ENCODE measurements around the gene STOML2.
A peak's percentile ranks its signal among the peaks of the same experiment; 100 is the strongest.

DNA sequence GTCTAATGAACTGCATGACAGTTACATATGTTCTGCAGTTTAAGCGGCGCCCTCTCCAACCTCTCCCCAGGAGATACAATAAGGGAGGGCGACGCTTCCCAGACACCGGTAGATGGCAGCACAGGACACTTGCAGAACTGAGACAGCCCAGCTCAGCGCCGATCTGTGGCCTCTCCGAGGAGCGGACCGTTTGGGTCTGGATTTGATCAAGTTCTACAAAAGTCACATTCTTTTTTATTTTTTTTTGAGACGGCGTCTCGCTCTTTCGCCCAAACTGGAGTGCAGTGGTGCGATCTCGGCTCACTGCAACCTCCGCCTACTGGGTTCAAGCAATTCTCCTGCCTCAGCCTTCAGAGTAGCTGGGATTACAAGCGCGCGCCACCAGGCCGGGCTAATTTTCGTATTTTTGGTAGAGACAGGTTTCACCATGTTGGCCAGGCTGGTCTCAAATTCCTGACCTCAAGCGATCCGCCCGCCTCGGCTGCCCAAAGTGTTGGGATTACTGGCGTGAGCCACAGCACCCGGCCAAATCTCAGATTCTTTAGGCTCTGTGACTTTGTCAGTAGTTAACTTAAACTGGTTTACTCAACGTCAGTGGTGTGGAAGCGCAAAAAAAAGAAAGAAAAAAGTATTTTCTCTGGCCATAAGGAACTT lies 14.1 kb upstream of the STOML2 start:
- TF ChIP-seq POLR2AphosphoS5 (IDR thresholded peaks at IDR 0.05), result no peak
- TF ChIP-seq, protein P1, sequence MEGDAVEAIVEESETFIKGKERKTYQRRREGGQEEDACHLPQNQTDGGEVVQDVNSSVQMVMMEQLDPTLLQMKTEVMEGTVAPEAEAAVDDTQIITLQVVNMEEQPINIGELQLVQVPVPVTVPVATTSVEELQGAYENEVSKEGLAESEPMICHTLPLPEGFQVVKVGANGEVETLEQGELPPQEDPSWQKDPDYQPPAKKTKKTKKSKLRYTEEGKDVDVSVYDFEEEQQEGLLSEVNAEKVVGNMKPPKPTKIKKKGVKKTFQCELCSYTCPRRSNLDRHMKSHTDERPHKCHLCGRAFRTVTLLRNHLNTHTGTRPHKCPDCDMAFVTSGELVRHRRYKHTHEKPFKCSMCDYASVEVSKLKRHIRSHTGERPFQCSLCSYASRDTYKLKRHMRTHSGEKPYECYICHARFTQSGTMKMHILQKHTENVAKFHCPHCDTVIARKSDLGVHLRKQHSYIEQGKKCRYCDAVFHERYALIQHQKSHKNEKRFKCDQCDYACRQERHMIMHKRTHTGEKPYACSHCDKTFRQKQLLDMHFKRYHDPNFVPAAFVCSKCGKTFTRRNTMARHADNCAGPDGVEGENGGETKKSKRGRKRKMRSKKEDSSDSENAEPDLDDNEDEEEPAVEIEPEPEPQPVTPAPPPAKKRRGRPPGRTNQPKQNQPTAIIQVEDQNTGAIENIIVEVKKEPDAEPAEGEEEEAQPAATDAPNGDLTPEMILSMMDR (IDR thresholded peaks at IDR 0.05), result peak; percentile 83 to 93 (median 91)
